ENCODE data around the gene VIPR2.

The VIPR2 gene

DNA sequence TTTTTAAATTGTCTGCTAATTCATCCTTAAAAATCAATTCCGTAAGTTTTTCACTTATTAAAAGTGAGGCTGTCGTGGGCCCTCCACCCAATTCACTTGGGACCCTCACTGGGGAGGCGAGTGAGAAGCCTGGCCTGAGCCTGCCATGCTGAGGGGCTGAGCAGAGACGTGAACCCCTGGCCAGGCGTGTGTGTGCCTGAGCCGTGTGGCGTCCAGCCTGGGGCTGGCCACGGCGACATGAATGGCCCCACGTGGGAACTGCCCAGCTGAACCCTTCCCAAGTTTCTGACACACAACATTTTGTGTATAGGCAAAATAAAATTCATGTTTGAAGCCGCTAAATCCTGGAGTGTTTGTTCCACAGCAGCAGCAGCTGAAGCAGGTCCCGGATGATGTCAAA lies 13.0 kb upstream of the VIPR2 start:
- DNase-seq (ENCODE audit: low spot score), result no peak

DNA sequence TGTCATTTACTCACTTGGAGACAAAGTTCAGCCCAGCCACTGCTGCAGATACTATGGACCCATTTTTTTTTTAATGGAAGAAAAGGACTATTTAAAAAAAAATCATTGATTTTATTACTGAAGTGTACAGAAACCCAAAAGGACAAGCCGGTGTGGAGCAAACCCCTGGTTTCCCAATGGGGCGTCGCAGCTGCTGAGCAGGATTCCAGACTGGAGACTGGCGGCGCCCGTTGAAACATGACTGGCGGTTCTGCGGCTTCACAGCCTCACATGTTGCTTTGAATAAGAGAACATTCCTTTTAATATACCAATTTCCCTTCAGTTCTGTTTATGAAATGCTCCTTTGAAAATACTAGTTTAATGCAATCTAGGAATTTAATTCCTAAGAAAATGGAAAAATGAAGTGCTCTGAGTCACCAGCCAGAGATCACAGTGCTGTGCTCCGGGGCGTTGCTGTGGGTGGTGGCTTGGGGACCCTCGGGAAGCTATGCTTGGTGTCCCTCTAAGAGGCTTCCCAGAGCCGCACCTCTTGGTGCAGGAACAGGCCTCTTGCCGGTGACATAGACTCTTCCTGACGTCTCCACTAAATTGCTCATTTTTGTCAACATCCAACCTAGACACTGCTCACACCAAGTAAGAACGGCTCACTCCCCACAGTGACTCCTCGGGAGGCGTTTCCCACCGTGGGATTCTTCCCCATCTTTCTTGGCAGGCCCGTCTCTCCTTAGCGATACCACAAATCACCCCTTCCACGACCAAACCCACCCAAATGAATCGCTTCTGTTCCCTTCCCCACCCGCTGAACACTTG lies 12.0 kb upstream of the VIPR2 start:
- DNase-seq (ENCODE audit: low spot score), result no peak

DNA sequence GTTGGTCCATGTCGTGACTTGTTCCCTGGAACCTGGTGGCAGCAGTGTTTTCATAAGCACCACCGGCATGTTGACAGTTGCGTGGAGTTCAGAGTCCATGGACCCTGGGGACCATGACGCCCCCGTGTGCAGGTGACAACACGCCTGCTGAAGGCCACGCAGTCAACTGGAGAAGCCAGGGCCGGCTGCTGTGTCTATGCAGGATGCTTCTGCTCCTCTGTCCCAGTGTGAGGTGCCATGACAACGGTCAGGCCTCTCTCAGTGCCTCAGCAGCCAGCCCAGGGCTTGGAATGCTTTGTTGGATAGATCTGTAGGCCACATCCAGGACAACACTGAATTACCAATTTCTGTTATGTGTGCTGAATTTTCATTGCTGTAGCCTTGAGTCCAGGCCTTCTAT lies 10.7 kb upstream of the VIPR2 start:
- no peak for DNase-seq (ENCODE audit: low spot score)

DNA sequence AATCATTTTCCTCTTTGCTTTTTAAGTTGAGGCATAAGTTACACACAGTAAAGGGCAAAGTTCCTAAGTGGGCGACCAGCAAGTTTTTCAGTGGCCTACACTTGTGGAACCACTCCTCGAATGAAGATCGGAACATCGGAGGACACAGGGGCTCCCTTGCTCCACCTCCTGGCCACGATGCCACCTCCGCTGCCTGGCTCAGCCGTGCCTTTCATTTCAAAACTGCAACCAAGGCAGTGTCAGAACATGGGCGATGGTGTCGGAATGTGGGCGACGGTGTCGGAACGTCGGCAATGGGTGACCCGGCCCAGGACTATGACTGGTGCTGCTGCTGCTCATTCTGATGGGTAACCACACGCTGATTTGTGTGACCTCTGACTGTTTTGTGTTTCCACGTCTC lies 9.6 kb upstream of the VIPR2 start:
- no peak for DNase-seq (ENCODE audit: low spot score)

DNA sequence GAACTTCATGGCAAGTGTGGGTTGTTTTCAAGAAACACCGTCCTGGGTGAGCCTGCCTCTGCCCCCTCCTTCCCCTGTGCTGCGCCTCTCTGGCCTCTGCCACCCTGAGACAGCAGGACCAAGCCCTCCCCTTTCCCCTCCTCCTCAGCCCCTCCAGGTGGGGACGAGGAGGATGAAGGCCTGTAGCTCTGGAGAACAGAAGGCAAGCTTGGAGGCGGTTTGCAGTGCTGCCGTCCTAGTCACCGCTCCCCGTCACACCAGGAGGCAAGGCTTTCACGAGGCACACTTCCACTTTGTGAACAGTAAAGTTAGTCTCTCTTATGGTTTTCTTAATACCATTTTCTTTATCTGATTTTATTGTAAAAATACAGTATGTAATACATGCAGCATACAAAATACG lies 8.8 kb upstream of the VIPR2 start:
- no peak for DNase-seq (ENCODE audit: low spot score)

DNA sequence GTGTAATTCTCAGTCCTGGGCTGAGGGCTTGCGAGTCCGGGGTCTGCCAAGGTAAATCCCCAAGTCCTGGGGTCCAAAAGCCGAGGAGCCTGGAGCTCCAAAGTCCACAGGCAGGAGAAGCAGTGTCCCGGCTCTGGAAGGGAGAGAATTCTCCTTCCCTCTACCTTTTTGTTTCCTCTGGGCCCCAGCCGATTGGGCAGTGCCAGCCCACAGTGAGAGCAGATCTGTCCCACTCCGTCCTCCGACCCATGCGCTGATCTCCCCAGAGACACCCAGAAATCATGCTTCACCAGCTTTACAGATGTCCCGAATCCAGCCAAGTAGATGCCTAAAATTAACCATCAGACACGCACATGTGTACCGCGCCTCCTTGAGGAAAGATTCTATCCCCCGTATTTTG lies 8.1 kb upstream of the VIPR2 start:
- no peak for DNase-seq (ENCODE audit: low spot score)

DNA sequence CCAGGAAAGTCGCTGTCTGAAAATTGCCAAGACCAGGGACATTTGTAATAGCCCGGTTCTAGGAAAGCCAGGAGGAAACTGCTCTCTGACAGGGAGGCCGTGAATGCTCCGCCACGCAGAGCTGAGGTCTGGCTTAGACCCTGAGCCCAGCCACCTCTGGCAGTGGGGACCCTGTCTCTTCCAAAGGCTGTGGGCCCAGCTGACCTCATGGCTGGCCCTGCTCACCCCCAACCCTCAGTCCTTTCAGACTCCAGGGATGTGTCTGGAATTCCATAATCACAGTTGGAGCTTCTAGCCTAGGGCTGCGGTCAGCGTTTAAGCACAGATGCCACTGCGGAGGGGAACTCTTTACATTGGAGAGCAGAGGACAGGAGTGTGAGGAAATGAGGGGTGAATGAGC lies 6.6 kb upstream of the VIPR2 start:
- DNase-seq (ENCODE audit: low spot score), result no peak

DNA sequence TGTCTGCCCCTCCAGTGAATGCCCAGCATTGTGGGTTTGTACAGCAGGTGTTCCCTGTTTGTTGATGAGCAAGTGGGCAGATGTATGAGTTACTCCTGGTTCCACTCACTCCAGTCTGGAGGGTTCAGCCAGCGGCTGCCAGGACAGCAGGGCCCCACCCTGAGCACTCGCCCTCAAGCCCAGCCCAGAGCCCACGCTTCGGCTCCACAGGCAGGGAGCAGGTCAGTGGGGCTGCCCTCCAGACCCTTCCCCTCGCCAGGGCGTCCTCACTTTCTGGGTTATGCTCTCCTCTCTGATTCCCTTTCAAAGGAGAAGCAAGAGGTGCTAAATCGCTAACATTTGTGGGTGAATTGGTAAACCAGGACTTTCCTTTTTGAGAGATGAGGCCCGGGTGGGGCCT lies 4.8 kb upstream of the VIPR2 start:
- no peak for DNase-seq (ENCODE audit: low spot score)

DNA sequence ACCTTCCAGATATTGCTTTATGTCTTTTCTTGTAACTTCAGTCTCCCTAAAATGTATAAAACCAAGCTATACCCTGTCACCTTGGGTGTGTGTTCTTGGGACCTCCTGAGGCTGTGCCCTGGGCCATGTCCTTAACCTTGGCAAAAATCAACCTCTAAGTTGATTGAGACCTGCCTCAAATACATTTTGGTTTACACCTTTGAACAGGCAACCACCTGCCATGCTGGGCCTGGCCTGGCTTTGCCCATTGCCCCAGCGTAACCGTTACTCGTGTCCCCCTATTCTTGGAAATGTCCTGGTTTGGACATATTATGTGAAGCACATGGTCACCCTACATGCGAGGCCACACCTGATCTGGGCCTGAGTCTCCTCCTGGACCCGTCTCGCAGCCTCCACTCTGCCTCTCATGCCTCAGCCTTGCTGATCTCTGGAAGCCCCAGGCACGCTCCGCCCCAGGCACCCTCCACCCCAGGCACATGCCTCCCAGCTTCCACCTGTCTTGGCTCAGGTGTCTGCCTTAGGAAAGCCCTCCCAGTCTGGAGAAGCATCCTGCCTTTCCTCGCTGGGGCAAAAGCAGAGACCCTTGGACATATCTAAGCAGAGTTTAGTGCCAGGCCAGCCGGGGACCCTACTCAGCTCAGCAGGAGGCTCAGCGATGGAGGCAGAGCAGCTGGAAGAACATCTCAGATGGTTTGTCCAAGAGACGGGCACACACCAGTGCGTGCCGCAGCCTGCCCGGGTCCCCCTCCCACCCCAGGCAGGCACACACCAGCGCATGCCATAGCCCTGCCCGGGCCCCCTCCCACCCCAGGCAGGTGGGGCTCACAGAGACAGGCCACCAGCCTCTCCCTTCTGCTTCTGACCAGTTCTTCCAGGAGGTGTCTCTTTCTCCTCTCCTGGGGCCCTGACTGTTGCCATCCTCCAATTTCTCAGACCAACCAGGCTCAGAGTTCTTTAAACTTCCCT lies 4.0 kb upstream of the VIPR2 start:
- no peak for DNase-seq (ENCODE audit: low spot score)

DNA sequence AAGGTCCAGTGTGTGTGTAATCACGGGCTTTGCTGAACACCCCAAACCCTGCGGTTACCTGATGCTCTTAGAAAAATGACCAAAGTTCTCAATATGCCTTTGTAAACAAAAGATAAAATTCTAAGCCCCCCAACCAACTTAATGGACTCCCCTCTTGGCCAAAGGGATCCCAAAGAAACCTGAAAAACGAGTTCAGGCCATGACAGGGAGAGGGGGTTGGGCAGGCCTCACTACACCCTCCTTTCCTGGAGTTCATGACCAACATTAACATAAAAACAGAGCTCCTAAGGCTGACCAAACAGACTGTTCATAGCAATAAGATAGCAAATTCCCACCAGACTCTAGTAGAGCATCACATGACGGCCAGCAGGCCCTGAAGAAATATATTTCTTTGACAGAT lies 3.0 kb upstream of the VIPR2 start:
- DNase-seq (ENCODE audit: low spot score), result no peak

DNA sequence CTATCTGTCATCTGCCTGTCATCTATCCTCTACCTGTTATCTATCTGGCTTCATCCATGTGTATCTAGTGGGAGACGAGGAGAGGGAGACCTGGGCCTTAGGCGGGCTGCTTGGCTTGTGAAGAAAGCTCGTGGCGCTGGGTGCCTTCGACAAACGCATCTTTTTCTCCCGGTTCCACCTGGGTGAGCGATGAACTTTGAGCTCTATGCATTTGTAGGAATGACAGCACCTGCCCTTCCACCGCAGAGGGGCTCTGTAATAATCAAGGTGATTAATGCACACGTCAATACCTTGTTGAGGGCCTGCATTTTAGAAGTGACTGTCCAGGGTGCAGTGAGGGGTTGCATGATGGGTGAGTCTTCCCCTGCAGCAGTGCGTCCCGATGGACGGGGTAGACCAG lies 2.6 kb upstream of the VIPR2 start:
- no peak for DNase-seq (ENCODE audit: low spot score)

DNA sequence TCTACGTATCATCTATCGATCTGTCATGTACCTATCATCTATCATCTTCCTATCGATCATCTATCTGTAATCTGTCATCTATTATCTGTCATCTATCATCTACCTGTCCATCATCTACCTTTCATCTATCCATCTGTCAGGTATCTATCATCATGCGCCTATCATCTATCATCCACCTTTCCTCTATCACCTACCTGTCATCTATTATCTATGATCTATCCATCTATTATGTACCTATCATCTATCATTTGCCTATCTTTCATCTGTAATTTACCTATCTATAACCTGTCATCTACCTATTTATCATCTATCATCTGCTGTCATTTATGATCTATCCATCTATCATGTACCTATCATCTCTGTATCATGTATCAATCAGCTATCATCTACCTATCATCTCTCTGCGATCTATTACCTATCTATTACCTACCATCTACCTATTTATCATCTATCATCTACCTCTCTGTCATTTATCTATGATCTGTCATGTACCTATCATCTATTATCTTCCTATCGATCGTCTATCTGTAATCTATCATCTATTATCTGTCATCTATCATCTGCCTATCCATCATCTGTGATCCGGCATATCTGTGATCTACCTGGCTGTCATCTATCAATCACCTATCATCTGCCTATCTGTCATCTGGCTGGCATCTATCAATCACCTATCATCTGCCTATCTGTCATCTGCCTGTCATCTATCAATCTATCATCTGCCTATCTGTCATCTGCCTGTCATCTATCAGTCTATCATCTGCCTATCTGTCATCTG lies 1.6 kb upstream of the VIPR2 start:
- no peak for DNase-seq (ENCODE audit: low spot score)

DNA sequence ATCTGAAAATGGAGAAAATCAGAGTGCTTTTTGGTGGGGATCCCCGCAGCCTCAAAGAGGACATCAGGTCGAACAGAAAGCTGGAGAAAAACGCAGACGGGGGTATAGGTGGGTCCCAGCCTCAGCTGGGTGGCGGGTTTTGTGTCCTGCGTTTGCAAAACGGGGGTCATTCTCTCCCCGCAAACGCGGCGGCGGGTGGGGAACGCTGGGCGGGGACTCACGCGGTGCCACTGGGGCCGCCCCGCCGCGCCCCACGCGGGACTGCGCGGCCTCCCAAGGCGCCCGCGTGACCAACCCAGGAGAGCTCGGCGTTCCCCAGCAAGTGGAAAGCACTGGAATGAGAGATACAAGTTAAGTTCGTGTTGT lies 806 bp upstream of the VIPR2 start:
- no peak for DNase-seq (ENCODE audit: low spot score)

DNA sequence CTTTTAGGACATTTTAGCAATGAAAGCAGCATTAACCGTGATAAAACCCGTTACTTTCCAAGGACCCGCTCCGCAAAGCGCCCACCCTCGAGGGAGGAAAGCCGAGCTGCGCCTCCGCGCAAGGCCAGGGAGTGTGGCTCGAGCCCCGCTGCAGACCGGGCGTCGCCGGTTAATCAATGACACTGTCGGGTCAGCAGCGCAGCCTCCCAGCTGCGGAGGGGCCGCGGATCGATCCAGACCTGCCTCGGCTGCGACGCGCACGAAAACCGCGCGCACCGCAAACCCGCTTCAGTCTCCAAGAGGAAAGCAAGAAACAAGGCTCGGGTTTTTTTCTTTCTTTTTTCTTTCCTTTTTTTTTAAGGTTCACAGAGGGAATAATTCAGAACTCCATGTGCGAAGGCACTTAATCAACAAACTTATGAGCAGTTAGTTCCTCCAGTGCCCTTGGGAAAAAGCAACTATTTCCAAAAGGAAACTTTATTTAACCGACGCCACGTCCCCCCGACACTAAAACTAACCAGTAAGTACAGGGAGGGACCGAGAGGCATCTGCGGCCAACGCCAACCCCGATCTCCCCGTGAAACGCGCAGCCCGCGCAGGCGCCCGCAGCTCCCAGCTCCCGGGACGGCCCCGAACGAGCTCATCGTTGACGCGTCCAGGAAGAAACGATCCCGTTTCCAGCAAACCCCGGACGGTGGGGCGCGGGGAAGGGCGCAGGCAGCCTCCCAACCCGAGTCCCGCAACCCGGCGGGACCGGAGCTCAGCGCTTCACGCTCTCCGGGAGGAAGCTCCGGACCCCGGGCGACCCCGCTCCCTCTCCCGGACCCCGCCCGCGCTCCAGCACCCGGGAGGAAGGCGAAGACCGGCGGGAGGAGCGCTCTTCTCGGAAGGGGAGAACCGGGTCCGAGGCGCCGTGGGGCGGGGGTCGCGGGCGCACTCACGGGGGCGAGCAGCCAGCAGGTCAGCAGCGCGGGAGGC lies 598 bp downstream of the VIPR2 start:
- no peak for DNase-seq (ENCODE audit: low spot score)

DNA sequence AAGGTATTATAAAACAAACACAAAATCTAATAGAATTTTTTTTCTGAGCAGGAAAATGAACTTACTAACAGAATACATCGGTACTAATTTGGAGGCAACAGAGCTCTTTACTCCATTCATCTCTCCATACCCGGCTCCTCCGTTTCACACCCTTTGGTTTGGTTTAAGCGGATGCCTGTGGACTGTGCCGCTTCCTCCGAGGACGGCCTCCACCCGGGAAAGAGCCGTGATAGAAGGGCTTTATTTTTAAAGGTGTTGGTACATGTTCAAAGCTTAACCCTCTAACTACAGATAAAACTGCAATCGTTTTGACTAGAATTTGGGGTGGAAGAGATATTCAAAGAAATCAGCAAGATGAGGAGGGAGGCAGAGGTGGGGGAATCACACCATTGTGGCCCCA lies 1.9 kb downstream of the VIPR2 start:
- no peak for DNase-seq (ENCODE audit: low spot score)

DNA sequence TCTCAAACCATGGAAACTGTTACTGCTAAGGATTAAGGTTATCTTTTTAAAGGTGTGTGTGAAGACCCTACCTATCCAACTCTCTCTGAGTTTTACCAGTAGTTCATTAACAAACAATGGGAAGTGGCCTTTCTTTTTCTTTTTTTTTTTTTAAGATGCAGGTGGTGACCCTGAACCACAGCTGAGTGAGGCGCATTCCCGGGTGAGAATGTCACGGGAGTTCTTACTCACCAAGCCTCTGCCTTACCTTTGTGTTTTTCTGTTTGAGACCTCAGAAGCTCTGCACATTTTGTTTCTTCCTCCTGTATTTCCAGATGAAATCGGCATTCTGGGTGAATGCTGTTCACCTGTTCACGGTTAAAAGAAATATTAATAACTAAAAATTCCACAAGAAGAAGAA lies 2.5 kb downstream of the VIPR2 start:
- DNase-seq (ENCODE audit: low spot score), result no peak

DNA sequence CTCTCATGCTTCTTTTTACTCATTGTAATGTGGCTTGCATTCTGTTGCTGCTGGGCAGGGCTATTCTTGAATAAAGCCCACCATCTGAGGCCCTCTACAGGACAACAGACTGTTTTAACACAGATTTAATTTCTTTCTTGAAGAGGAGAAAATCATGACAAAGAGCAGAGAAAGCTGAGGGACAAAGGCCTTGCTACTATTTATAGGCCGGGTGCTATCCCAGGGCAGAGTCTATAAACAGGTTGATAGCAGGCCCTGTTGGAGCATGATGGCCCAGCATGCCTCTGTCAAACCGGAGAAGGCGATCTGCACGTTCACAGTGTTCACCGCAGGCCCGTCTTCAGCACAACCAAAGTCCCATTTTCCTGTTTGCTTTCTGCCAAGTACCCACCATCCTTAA lies 3.0 kb downstream of the VIPR2 start:
- DNase-seq (ENCODE audit: low spot score), result no peak

DNA sequence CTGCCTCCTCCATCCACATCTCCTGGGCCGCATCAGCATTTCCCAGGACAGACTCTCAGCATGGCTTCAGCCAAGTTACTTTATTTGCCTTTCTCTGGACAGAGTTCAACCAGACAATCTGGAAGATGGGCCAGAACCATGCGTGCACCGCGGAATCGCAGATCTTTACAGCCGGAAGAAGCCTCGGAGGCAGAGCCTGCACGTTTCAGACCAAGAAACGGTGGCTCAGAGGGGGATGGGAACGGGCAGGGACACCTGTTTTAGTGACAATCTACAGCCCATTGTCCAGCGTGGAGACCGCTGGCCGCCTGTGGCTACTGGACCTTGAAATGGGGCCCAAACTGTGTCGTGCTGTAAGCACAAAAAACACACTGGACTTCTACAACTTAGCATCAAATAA lies 3.5 kb downstream of the VIPR2 start:
- DNase-seq (ENCODE audit: low spot score), result no peak

DNA sequence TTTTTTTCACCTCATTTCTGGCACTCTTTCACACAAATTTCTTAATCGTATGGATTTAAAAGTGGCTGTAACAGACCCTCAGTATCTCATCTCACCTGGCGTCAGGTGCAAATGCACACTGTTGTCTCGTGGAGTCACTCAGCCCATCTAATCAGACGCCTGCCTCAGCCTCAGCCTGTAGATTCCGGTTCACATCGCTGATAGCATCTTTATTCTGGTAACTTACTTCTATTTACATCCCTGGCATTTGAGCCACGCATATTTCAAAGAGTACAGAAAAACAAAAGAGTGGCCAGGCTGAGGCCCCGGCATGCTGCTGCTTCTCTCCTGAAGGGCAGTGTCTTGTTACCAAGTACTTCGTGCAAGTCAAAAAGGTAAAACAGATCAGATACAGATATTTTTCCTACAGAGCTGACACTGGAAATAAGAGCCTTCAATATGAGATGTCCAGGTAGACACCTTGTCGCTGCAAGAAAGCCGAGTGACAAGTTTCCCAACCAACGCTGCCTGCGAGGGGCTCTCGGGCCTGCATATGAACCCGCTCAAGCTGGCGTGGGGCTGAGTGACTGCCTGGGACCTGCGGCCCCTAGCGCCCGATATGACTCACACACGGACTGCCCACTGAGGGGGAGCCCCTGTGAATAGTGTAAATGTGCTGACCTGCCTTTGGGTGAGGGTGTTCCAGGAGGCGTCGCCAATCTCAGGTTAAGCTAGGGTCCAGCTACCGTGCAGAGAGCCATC lies 4.3 kb downstream of the VIPR2 start:
- DNase-seq (ENCODE audit: low spot score), result no peak

DNA sequence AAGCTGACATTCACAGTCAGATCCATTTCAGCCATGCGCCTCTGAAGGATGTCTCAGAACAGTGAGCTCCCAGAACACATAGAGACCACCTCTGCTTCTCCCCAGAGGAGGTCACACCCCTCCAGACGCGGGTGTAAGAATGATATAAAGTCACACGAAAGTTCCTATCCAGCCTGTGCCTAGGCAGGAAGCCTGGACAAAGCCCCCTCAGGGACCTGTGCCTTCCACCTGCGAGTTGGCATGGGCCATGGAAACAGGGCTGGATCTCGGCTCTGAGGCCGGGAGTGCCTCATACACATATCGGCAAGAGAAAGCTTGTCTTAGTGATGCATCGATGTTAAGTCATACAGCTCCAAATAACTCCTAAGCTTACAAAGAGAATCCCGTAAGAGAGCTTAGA lies 5.0 kb downstream of the VIPR2 start:
- no peak for DNase-seq (ENCODE audit: low spot score)

DNA sequence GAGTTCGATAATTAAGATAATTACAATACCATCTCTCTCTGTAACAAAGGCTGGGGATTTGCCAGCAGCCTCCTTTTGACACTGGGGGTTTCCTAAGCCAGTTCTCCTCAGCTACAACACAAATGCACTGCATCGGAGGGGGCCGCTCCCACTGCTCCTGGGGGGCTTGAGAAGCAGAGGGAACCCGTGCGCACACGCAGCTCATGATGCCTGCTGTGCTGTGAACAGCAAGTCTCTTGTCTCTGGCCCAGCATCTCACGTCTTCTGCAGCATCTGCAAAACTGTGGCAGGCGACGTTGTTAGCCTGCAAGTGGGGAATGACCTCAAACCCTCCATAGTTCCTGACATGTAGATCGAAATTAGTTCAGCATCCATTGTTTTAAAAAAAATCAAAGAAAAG lies 5.5 kb downstream of the VIPR2 start:
- no peak for DNase-seq (ENCODE audit: low spot score)

Measured in cerebellar cortex (tissue), 1 donor.